ENCODE data around the gene PCIF1.

- peak; percentile 26 for TF ChIP-seq CTCF (IDR thresholded peaks at IDR 0.05; ENCODE audit: low read depth, low read length)
- no peak for TF ChIP-seq POLR2A (IDR thresholded peaks at IDR 0.05; ENCODE audit: extremely low read depth, insufficient read length)
- TF ChIP-seq MYC (IDR thresholded peaks at IDR 0.05; ENCODE audit: low read depth, low read length), result 0 out of 2 replicates have a peak, but pooled peaks have one; percentile 52
Observed at GRCh38 chr20:45963059-45964005, 28.8 kb downstream of the PCIF1 start.

Measured in NB4 (cell line).